GM23338 (cell line): ENCODE data around the gene HNMT. TPM values are rescaled to one million over a fixed set of nuclear protein-coding genes. Genes with fewer than 3 reads are reported as not detected.
"Not testable (repeated sequence)": the region's sequence is repeated elsewhere in the genome, so short reads cannot be mapped to it uniquely, and the experiment has no call there.

Source experiments
- ATAC-seq: fragments of 200-7000 bp; cut with Tn5 transposase; 3 replicates; pipeline ENCODE4 v1.9.1; 2020
- DNase-seq: peaks from one replicate; pipeline ENCODE4 v3.0.0-alpha.2; 2015; ENCODE audit warnings: low spot score
- H2AFZ ChIP-seq: fragments of 200-600 bp; sonication (generic); 2 replicates; pipeline ENCODE4 v1.8.0; 2016; ENCODE audit warnings: antibody characterized with exemption, mild to moderate bottlenecking, moderate library complexity
- H3F3A ChIP-seq: fragments of 200-600 bp; sonication (generic); replicated peaks from 2 replicates; pipeline ENCODE4 v1.8.0; 2017; ENCODE audit warnings: antibody characterized with exemption, mixed run types, low read depth
- H3K27ac ChIP-seq: fragments of 200-600 bp; sonication (generic); 2 replicates; pipeline ENCODE4 v1.6.1; 2016; ENCODE audit warnings: low read depth
- H3K27me3 ChIP-seq: fragments of 200-600 bp; sonication (generic); 2 replicates; pipeline ENCODE4 v1.8.0; 2016; ENCODE audit warnings: mild to moderate bottlenecking, mixed run types, moderate library complexity; ENCODE audit not compliant: insufficient read depth
- H3K36me3 ChIP-seq: fragments of 200-600 bp; sonication (generic); 2 replicates; pipeline ENCODE4 v1.8.0; 2016; ENCODE audit warnings: mild to moderate bottlenecking; ENCODE audit not compliant: insufficient read depth
- H3K4me1 ChIP-seq: fragments of 200-600 bp; sonication (generic); 2 replicates; pipeline ENCODE4 v1.8.0; 2016; ENCODE audit warnings: mild to moderate bottlenecking, moderate library complexity; ENCODE audit not compliant: insufficient read depth
- H3K4me2 ChIP-seq: fragments of 200-600 bp; sonication (generic); 2 replicates; pipeline ENCODE4 v1.7.1; 2017; ENCODE audit warnings: mixed run types
- H3K4me3 ChIP-seq: fragments of 200-600 bp; sonication (generic); 2 replicates; pipeline ENCODE4 v1.6.1; 2016; ENCODE audit warnings: mixed run types
- H3K79me2 ChIP-seq: fragments of 200-600 bp; sonication (generic); replicated peaks from 2 replicates; pipeline ENCODE4 v1.8.0; 2017; ENCODE audit warnings: mild to moderate bottlenecking; ENCODE audit not compliant: insufficient read depth
- H3K9me2 ChIP-seq: fragments of 200-600 bp; sonication (generic); 2 replicates; pipeline ENCODE4 v1.8.0; 2017; ENCODE audit not compliant: insufficient read depth
- H4K20me1 ChIP-seq: fragments of 200-600 bp; sonication (generic); replicated peaks from 2 replicates; pipeline ENCODE4 v1.8.0; 2017; ENCODE audit warnings: mild to moderate bottlenecking; ENCODE audit not compliant: insufficient read depth
- H3K27ac Mint-ChIP-seq: 2 replicates; pipeline ENCODE4 v1.8.0; 2020; ENCODE audit warnings: inconsistent platforms, mild to moderate bottlenecking, moderate library complexity, mixed read lengths
- H3K27me3 Mint-ChIP-seq: 3 replicates; pipeline ENCODE4 v1.8.0; 2022; ENCODE audit warnings: low read depth, mild to moderate bottlenecking, moderate library complexity, mixed read lengths, inconsistent platforms; ENCODE audit not compliant: insufficient read depth, poor library complexity
- H3K36me3 Mint-ChIP-seq: 3 replicates; pipeline ENCODE4 v1.8.0; 2021; ENCODE audit warnings: low read depth, mild to moderate bottlenecking, inconsistent platforms, moderate library complexity, mixed read lengths
- H3K4me1 Mint-ChIP-seq: 3 replicates; pipeline ENCODE4 v1.8.0; 2020; ENCODE audit warnings: mild to moderate bottlenecking, inconsistent platforms, mixed read lengths
- H3K4me3 Mint-ChIP-seq: 3 replicates; pipeline ENCODE4 v1.8.0; 2021; ENCODE audit warnings: moderate library complexity, mild to moderate bottlenecking, inconsistent platforms, mixed read lengths
- H3K9me3 Mint-ChIP-seq: 3 replicates; pipeline ENCODE4 v1.8.0; 2020; ENCODE audit warnings: moderate library complexity, mild to moderate bottlenecking, inconsistent platforms, mixed read lengths
- CREB1 ChIP-seq: fragments of 250-450 bp; sonication (Bioruptor Pico); IDR thresholded peaks from 2 replicates; pipeline ENCODE4 v1.5.0; 2020; ENCODE audit warnings: low read depth, mild to moderate bottlenecking, moderate library complexity
- CTCF ChIP-seq, 2 experiments: fragments of 200-600 bp in 1 of 2; sonication (generic) in 1 of 2; conservative IDR thresholded peaks; 2 replicates each; pipeline versions ENCODE4 v1.5.1 to v1.6.1; 2016 to 2017; ENCODE audit warnings: antibody characterized with exemption in 2 of 2, low read depth in 2 of 2, mild to moderate bottlenecking in 2 of 2, moderate library complexity in 1 of 2
- ETS1 ChIP-seq: IDR thresholded peaks from 2 replicates; pipeline ENCODE4 v1.6.1; 2016; ENCODE audit warnings: antibody characterized with exemption
- EZH2phosphoT487 ChIP-seq: fragments of 200-600 bp; sonication (generic); IDR thresholded peaks from one replicate; pipeline ENCODE4 v1.8.1; 2018; ENCODE audit warnings: antibody characterized with exemption; ENCODE audit not compliant: unreplicated experiment
- JUNB ChIP-seq: IDR thresholded peaks from one replicate; pipeline ENCODE4 v1.6.1; 2016; ENCODE audit warnings: antibody characterized with exemption; ENCODE audit not compliant: unreplicated experiment
- REST ChIP-seq: IDR thresholded peaks from one replicate; pipeline ENCODE4 v1.6.1; 2018; ENCODE audit warnings: antibody characterized with exemption; ENCODE audit not compliant: unreplicated experiment
- ZNF331 ChIP-seq: fragments of 250-450 bp; sonication (Bioruptor Pico); IDR thresholded peaks from 2 replicates; pipeline ENCODE4 v1.5.0; 2020; ENCODE audit warnings: low read depth, mild to moderate bottlenecking, moderate library complexity
- polyA plus RNA-seq: library from polyadenylated mRNA; unstranded; fragments of >200 nt; fragmentation: Nextera tagmentation; extraction: Ambion mirVana; gene quantifications from 2 replicates; pipeline ENCODE4 v1.2.1, GENCODE V29; 2016
- total RNA-seq: library from RNA; depleted of rRNA; stranded (reverse); fragments of >200 nt; shearing (Covaris generic); gene quantifications from 2 replicates; pipeline ENCODE4 v1.2.3, GENCODE V29; 2014

Gene HNMT
- total and polyA plus RNA-seq, 2 experiments from 2014 or later: 3.3 to 3.4 TPM

GRCh38 chr2:137969418-137969765, 5.1 kb downstream of the HNMT start (continued):
- TF ChIP-seq REST (no peak), ETS1 (no peak), EZH2phosphoT487 (no peak), ZNF331 (CRISPR knock-in tag) (no peak), CTCF (conservative IDR thresholded peaks at IDR 0.05; ENCODE audit: low read depth in 2 of 2) (no peak)

- Histone ChIP-seq H4K20me1 (no peaks in the 10 kb centered on the region), H3K4me3 (no peak overlapping the region), H3K4me1 (peaks cover 4% of the 10 kb centered on the region), H3K27ac (no peak overlapping the region), H3K4me2 (no peak overlapping the region), H3K36me3 (no peaks in the 10 kb centered on the region), H2AFZ (no peak overlapping the region), H3K9me2 (no peaks in the 10 kb centered on the region), H3K79me2 (no peaks in the 10 kb centered on the region), H3F3A (no peaks in the 10 kb centered on the region), H3K27me3 (no peaks in the 10 kb centered on the region)
- H3K36me3 Mint-ChIP-seq: no peaks in the 10 kb centered on the region
- peaks cover 6% of the 10 kb centered on the region for H3K4me1 Mint-ChIP-seq
- peaks cover 2% of the 10 kb centered on the region for H3K27me3 Mint-ChIP-seq
- TF ChIP-seq ZNF331 (CRISPR knock-in tag) (no peak), ETS1 (no peak), CTCF (conservative IDR thresholded peaks at IDR 0.05; ENCODE audit: low read depth in 2 of 2) (no peak), JUNB (no peak), EZH2phosphoT487 (no peak), CREB1 (CRISPR knock-in tag) (no peak), REST (no peak)
- H3K9me3 Mint-ChIP-seq: no peaks in the 10 kb centered on the region
- no peak overlapping the region for H3K27ac Mint-ChIP-seq
- ATAC-seq (no peak), DNase-seq (no peak)
- no peak overlapping the region for H3K4me3 Mint-ChIP-seq
Measured at GRCh38 chr2:137969876-137970275, 5.6 kb downstream of the HNMT start.

GRCh38 chr2:137971259-137971658, 7.0 kb downstream of the HNMT start:
- not testable (repeated sequence) for H3K36me3 ChIP-seq, H3K79me2 ChIP-seq, H3K36me3 Mint-ChIP-seq, H4K20me1 ChIP-seq, H3K4me3 ChIP-seq, H3K27ac Mint-ChIP-seq, H3K27ac ChIP-seq, H3K9me2 ChIP-seq, H3K4me1 ChIP-seq, H3K4me2 ChIP-seq, H3K27me3 ChIP-seq, H3K9me3 Mint-ChIP-seq, ATAC-seq, H3K27me3 Mint-ChIP-seq, H2AFZ ChIP-seq, H3F3A ChIP-seq, DNase-seq, H3K4me3 Mint-ChIP-seq
- peaks cover 10% of the 10 kb centered on the region for H3K4me1 Mint-ChIP-seq
